CD4-positive, alpha-beta T cell treated with Interleukin-17A for 4 hours (primary cell): ENCODE data around the gene RPL22.
A peak's percentile ranks its signal among the peaks of the same experiment; 100 is the strongest.
"Not testable (repeated sequence)": the region's sequence is repeated elsewhere in the genome, so short reads cannot be mapped to it uniquely, and the experiment has no call there.

Experiments
- DNase-seq: peaks from one replicate; pipeline ENCODE4 v3.0.0-alpha.2; 2020; ENCODE audit warnings: mixed read lengths

Gene RPL22

GRCh38 chr1:6233376-6233775 lies 34.0 kb upstream of the RPL22 start:
- DNase-seq: no peak

DNA sequence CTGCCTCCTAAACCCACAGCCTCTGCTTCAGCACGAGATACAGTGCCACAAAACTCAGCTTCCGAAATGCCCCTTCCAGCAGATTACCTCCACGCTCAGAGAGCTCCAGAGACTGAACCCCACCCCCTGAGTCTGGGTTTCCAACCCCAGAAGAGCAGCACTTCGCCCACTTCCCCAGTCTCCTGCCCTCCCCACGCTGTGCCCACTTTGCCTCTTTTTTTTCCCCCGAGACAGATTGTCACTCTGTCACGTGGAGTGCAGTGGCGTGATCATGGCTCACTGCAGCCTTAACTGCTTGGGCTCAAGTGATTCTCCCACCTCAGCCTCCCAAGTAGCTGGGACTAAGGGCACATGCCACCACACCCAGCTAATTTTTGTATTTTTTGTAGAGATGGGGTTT lies 26.3 kb upstream of the RPL22 start:
- no peak for DNase-seq

DNA sequence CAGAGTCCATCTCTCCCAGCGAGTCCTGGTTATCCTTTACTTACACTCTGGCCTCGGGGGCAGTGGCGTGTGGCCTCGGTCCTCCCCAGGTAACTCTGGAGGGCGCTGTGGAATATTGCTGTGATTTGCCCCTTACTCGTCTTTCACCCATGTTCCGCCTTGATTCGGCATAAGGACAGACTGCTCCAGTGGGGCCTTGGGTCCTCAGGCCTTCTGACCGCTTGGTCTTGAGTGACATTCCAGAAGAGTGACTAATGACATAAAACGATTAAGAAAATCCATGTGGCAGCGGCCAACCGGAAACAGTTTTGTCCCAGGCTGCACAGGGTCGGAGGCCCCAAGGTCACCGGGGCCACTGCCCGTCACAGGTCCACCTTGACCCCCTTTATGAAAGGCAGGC lies 25.3 kb upstream of the RPL22 start:
- DNase-seq: no peak

- DNase-seq: no peak
Observed at GRCh38 chr1:6223617-6224016, 24.2 kb upstream of the RPL22 start.

- DNase-seq: no peak
Observed at GRCh38 chr1:6222636-6223035, 23.2 kb upstream of the RPL22 start.

DNA sequence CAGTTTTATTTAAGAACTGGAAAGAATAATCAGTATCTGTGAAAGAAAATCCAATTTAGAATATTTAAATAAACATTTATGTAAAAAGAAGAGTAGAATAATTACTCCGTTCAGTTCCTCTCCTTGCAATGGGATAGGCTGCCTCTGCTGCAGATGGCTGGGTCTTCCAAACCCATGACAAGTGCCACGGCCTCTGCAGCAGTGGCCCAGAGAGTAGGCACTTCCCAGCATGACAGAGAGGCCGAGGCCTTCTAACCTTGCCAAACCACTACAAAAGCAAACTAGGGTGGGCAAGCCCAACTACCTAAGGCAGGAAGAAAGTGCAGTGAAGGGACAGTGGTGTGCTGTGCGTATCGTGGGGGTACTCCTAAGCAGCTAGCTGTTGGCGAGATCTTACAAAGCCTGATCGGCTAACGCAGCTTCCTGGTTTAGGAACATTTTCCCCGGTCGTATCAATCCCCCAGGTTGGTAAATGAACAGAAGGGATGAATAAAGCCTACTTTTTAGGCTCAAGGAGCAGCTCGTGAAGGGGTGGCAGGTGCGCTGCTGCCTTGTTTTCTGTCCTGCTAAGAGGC lies 21.9 kb upstream of the RPL22 start:
- no peak for DNase-seq

DNA sequence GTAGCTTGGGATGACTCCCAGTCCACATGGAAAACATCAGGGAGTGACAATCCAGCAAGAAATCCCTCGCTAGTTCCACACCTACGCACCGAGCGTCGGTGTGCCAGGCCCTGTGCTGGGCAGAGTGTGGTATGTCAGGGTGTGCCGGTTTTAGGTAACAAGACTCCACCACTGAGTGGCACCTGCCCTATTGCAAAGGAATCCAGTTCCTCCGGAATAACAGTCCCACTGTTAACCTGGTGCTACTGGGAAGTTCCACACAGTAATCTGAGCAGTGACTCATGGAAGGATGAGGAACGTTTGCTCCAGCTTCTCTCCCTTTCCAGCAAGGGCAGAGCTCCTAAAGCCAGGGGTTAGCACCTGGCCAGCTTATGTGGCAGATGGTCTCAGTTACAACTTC lies 20.8 kb upstream of the RPL22 start:
- no peak for DNase-seq

DNA sequence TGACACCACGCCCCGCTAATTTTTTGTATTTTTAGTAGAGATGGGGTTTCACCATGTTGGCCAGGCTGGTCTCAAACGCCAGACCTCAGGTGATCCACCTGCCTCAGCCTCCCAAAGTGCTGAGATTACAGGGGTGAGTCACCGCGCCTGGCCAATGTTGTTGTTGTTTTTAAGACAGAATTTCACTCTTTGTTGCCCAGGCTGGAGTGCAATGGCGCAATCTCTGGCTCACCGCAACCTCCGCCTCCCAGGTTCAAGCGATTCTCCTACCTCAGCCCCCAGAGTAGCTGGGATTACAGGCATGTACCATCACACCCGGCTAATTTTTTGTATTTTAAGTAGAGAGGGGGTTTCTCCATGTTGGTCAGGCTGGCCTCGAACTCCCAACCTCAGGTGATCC lies 20.2 kb upstream of the RPL22 start:
- not testable (repeated sequence) for DNase-seq

GRCh38 chr1:6218375-6219164 lies 19.2 kb upstream of the RPL22 start:
- no peak for DNase-seq

- no peak for DNase-seq
Observed at GRCh38 chr1:6212193-6212959, 13.0 kb upstream of the RPL22 start.

GRCh38 chr1:6211731-6212130 lies 12.3 kb upstream of the RPL22 start:
- no peak for DNase-seq

DNA sequence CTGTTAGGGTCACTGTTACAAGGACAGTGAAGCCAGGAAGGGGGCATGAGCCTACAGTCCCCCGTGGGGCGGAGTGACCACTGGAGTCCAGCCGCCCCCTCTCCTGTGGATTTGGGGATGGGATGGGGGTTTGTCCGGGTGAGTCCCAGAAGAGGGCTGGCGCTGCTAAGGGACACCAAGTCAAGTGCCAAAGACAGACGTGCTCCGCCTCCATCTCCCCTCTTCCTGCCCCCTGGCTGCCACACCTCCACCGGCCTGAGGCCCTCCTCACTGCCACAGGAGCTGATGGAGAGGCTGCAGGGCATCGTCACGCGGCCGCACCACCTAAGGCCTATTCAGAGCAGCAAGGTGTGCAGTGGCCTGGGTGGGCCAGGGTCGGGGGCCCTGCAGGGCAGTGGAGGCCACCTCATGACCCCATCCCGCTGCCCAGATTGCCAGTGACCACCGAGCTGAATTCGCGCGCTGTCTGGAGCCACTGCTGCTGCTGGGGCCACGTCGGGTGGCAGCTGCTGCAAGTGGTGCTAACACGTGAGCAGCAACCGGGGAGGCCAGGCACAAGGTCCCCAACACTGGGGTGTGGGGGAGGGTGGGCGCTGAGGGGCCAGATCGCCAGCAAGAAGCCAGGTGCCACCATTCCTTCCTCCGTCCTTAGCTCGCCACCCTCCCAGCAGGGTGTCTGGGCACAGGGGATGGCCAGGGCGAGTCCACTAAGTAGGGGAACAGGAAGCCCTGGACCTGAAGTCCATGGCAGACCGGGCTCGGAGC lies 11.4 kb upstream of the RPL22 start:
- DNase-seq: no peak

- peak; percentile 7 for DNase-seq
Observed at GRCh38 chr1:6209661-6210580, 10.5 kb upstream of the RPL22 start.

DNA sequence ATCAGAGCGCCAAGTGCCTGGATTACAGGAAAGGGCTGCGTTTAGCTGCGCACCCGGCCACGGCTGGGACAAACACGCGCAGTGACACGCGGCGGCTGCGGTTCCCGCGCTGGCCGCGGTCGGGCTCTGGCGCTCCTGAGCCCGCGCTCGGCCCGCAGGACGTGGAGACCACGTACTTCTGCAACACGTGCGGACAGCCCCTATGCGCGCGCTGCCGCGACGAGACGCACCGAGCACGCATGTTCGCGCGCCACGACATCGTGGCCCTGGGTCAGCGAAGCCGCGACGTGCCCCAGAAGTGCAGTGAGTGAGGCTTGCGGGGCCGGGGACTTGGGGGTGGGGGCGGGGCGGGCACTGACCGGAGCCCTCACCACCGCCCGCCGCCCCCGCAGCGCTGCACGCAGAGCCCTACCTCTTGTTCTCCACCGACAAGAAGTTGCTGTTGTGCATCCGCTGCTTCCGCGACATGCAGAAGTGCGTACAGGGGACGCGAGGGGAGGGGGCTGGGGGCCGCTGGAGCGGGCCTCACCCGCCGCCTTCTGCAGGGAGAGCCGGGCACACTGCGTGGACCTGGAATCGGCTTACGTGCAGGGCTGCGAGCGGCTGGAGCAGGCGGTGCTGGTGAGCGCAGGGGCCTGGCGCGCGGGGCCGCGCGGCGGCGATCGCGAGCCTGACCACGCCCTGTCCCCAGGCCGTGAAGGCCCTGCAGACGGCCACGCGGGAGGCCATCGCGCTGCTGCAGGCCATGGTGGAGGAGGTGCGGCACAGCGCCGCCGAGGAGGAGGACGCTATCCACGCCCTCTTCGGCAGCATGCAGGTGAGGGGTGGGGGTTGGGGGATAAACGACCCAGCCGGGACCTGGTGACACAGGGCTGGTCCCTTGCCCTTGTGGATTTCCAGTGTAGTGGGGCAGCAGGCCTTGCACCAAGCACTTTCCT lies 9.6 kb upstream of the RPL22 start:
- peak; percentile 35 for DNase-seq

DNA sequence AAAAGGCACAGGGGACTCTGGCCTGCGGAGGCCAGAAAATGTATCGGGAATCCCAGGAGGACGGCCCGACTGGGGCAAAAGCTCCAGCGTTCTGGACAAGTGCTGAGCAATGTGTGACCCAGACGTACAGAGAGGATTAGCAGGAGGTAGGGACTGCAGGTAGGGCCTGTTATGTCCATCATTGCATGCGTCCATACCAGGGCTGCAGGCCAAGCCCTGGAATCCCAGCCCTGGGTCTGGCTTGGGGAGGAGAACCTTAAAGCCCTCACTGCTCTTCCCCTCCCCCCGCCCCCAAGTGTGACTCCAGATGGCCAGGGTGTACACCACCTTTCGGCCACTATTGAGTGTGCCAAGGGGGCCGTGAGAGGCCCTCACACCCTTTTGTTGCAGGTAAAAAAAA lies 8.5 kb upstream of the RPL22 start:
- DNase-seq: no peak

GRCh38 chr1:6207075-6207885 lies 7.9 kb upstream of the RPL22 start:
- no peak for DNase-seq

- no peak for DNase-seq
Observed at GRCh38 chr1:6206520-6206855, 7.1 kb upstream of the RPL22 start.

GRCh38 chr1:6205849-6206519 lies 6.6 kb upstream of the RPL22 start, which contains the start of gene RNF207:
RNF207 (plus strand) TSS chr1:6206119; CDS start chr1:6206536, 417 bp downstream.
- peak; percentile 61 for DNase-seq

DNA sequence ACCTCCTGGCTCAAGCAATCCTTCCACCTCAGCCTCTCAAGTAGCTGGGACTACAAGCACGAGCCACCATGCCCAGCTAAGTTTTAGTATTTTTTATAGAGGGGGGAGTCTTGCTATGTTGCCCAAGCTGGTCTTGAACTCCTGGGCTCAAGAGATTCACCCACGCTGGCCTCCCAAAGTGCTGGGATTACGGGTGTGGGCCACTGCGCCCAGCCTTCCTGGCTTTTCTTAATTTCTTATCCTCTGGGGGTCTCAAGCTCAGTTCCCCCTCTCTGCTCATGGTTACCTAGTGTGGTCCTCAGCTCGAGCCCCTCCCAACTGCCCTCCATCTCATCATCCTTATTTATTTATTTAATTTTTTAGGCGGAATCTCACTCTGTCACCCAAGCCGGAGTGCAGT lies 2.9 kb upstream of the RPL22 start:
- DNase-seq: no peak
